ENCODE results near the gene NPIPB2.

The NPIPB2 gene

DNA sequence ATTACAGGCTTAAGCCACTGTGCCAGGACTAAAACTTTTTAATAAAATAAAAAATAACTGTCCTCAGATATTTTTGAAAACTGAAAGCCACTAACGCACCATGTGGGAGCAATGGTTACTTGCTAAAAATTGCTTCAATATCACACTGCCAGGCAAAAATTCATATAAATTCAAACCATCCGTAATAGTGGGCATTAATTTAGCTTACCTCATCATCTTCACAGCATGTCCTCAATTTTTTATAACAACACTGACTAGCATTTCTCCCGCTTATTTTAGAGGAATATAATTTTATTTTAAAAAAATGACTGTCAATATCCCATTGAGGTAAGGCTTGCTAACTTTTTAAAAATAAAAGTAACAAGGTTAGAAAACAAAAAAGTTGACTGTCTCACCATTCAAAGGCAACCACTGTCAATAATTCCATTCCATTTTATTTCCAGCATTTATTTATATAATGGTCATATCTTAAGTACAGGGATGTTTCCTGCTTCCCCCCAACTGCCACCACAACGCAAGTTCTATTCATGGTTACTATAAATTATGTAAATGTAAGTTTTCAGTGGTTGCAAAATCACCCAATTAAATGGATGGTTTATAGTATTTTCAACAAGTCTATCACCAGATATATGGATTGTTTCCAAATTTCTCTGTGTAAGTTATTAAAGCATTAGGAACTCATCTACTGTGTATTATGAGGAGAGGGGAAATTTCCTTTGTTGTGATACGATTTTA is 51.4 kb downstream of the NPIPB2 start:
- TF ChIP-seq POLR2AphosphoS5 (IDR thresholded peaks at IDR 0.05; ENCODE audit: low read depth, low read length): no peak
- no peak for TF ChIP-seq TAF1 (IDR thresholded peaks at IDR 0.05; ENCODE audit: borderline replicate concordance, low read depth, low read length)
- no peak for TF ChIP-seq POLR2A (IDR thresholded peaks at IDR 0.05; ENCODE audit: low read depth, low read length)
- FAIRE-seq (no peak), DNase-seq (ENCODE audit: insufficient read length) (no peak)

GRCh38 chr16:11886881-11887280 is 55.0 kb downstream of the NPIPB2 start:
- TF ChIP-seq POLR2A (IDR thresholded peaks at IDR 0.05; ENCODE audit: low read depth, low read length) (no peak), POLR2AphosphoS5 (IDR thresholded peaks at IDR 0.05; ENCODE audit: low read depth, low read length) (no peak), TAF1 (IDR thresholded peaks at IDR 0.05; ENCODE audit: borderline replicate concordance, low read depth, low read length) (no peak)
- no peak for DNase-seq (ENCODE audit: insufficient read length)
- FAIRE-seq: no peak

- no peak for FAIRE-seq
- no peak for DNase-seq (ENCODE audit: insufficient read length)
- TF ChIP-seq POLR2A (IDR thresholded peaks at IDR 0.05; ENCODE audit: low read depth, low read length) (no peak), POLR2AphosphoS5 (IDR thresholded peaks at IDR 0.05; ENCODE audit: low read depth, low read length) (no peak), TAF1 (IDR thresholded peaks at IDR 0.05; ENCODE audit: borderline replicate concordance, low read depth, low read length) (no peak)
Observed at GRCh38 chr16:11884035-11884434, 57.8 kb downstream of the NPIPB2 start.

DNA sequence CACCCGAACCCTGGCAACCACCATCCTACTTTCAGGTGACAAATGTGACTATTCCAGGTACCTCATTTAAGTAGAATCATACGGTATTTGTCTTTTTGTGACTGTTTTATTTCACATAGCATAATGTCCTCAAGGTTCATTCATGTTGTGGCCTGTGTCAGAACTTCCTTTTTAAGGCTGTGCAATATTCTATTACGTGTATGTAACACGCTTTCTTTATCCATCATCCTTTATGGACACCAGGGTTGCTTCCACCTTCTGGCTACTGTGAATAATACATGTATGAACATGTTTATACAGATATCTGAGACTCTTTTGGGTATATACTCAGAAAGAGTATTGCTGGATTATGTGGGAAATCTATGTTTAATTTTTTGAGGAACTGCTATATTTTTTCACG is 61.8 kb downstream of the NPIPB2 start:
- no peak for DNase-seq (ENCODE audit: insufficient read length)
- TF ChIP-seq POLR2AphosphoS5 (IDR thresholded peaks at IDR 0.05; ENCODE audit: low read depth, low read length): no peak
- no peak for TF ChIP-seq POLR2A (IDR thresholded peaks at IDR 0.05; ENCODE audit: low read depth, low read length)
- TF ChIP-seq TAF1 (IDR thresholded peaks at IDR 0.05; ENCODE audit: borderline replicate concordance, low read depth, low read length): no peak
- no peak for FAIRE-seq

DNA sequence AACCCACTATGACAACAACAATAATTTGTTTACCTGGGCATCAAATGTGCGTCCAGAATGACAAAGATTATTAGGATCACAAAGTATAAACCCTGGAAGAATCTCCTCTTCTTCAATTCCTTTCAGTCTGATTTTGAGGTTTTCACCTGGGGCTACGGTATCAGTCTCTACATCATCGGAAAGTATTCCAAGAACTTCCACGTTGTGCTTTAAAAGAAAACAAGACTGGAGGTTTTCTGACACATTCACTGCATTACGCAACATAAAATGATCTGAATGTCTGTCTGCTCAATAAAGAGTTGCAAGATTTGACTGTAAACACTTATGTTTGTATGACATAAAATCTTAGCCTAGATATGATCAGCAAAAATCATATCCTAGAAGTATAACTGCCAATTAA is 64.5 kb downstream of the NPIPB2 start:
- no peak for DNase-seq (ENCODE audit: insufficient read length)
- TF ChIP-seq TAF1 (IDR thresholded peaks at IDR 0.05; ENCODE audit: borderline replicate concordance, low read depth, low read length) (no peak), POLR2A (IDR thresholded peaks at IDR 0.05; ENCODE audit: low read depth, low read length) (no peak), POLR2AphosphoS5 (IDR thresholded peaks at IDR 0.05; ENCODE audit: low read depth, low read length) (no peak)
- no peak for FAIRE-seq
